ENCODE measurements around the gene AURKAIP1. TPM values are rescaled to one million over a fixed set of nuclear protein-coding genes. Genes with fewer than 3 reads are reported as not detected.
A peak's percentile ranks its signal among the peaks of the same experiment; 100 is the strongest.

AURKAIP1 gene
- total and polyA plus RNA-seq, 9 donors, result 6.0 to 94.0 (median 73.2) TPM

DNA sequence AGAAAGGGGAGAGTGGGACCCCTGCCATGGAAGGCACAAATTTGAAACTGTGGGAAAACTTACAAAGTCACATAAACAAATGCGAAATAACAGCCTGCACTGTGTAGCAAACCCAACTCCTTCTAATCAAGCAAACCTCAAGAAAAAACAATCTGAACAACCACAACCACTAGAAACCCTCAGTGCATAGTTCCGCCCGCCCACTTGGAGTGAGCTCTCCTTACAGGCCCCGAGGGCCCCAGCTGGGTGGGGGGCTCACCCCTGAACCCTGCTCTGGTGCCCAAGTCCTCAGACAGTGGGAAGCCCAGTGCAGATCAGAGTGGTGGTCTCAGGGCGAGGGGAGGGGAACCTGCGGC lies 15.7 kb downstream of the AURKAIP1 start:
- intact Hi-C loops (cut with DNase I), result no loop called here
- Histone ChIP-seq H3K4me1 (ENCODE audit: insufficient read depth) (peaks cover 12% of the 10 kb centered on the region), H3K9me3 (no peaks in the 10 kb centered on the region), H3K27me3 (no peaks in the 10 kb centered on the region), H3K27ac (peak overlapping the region; percentile 88 to 92), H3K4me3 (no peak overlapping the region), H3K36me3 (no peaks in the 10 kb centered on the region)
- TF ChIP-seq EP300 (IDR thresholded peaks at IDR 0.05) (no peak), POLR2A (IDR thresholded peaks at IDR 0.05) (no peak)
- TF ChIP-seq, protein P1, sequence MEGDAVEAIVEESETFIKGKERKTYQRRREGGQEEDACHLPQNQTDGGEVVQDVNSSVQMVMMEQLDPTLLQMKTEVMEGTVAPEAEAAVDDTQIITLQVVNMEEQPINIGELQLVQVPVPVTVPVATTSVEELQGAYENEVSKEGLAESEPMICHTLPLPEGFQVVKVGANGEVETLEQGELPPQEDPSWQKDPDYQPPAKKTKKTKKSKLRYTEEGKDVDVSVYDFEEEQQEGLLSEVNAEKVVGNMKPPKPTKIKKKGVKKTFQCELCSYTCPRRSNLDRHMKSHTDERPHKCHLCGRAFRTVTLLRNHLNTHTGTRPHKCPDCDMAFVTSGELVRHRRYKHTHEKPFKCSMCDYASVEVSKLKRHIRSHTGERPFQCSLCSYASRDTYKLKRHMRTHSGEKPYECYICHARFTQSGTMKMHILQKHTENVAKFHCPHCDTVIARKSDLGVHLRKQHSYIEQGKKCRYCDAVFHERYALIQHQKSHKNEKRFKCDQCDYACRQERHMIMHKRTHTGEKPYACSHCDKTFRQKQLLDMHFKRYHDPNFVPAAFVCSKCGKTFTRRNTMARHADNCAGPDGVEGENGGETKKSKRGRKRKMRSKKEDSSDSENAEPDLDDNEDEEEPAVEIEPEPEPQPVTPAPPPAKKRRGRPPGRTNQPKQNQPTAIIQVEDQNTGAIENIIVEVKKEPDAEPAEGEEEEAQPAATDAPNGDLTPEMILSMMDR (IDR thresholded peaks at IDR 0.05), result no peak
- 31 to 42% (median 41%) methylated on average over 6 of the region's 6 CpGs for WGBS, 3 donors
- peak in 2 of 5 donors; percentile 39 to 61 for DNase-seq

DNA sequence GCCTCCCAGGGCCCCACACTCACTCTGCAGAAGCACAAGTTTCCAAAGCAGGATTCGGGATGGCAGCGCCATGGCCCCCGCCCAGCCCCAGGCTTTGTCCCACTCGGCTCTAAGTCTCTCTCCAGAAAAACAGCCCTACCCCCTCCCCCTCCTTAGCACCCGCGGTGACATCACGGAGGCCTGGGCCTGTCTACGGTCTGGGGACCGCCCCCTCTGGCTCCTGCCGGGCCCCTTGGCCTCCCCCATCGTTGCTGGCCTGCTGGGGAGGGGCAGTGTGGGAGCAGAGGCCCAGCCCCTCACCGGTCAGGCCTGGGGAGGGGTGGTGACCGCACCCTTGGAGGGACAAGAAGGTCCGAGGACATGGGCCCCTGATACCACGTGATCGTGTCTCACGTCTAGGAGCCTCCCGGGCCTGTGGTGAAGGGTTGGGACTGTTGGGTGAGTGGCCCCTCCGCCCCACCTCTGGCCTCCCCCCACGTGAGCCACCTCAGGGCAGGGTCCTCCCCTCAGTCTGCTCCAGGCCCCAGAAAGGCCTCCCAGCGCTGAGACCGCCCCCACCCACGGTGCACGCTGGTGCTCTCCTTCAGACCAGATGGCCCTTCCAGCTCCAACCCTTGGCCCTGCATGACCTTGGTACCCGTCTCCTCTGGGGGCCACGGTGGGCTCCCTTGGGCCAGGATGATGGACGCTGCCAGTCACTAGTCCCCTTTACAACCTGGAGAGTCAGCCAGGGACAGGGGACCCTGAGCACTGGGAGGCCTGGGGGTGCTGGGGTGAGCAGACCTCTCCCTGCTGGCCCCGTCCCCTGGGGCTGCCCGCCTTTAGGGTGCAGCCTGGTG lies 16.4 kb downstream of the AURKAIP1 start, which contains the start of gene MXRA8:
TSS of gene MXRA8 (minus strand) at position 123 of the 839 bp plus-strand sequence. CDS start at position 72, 51 bp downstream.
- intact Hi-C loops (cut with DNase I), result no loop called here
- TF ChIP-seq, protein P1 (IDR thresholded peaks at IDR 0.05), result no peak
- TF ChIP-seq POLR2A (IDR thresholded peaks at IDR 0.05) (no peak), EP300 (IDR thresholded peaks at IDR 0.05) (no peak)
- Histone ChIP-seq H3K36me3 (no peaks in the 10 kb centered on the region), H3K27me3 (no peaks in the 10 kb centered on the region), H3K4me3 (peak within 1 kb of the TSS; percentile 52), H3K4me1 (ENCODE audit: insufficient read depth) (peaks cover 12% of the 10 kb centered on the region), H3K27ac (peak within 1 kb of the TSS; percentile 88 to 92), H3K9me3 (no peaks in the 10 kb centered on the region)
- WGBS, 3 donors, result 10 to 12% (median 12%) methylated on average over 23 to 29 of the region's 29 CpGs
- DNase-seq, result peak; percentile 83 to 91 (median 87)

DNA sequence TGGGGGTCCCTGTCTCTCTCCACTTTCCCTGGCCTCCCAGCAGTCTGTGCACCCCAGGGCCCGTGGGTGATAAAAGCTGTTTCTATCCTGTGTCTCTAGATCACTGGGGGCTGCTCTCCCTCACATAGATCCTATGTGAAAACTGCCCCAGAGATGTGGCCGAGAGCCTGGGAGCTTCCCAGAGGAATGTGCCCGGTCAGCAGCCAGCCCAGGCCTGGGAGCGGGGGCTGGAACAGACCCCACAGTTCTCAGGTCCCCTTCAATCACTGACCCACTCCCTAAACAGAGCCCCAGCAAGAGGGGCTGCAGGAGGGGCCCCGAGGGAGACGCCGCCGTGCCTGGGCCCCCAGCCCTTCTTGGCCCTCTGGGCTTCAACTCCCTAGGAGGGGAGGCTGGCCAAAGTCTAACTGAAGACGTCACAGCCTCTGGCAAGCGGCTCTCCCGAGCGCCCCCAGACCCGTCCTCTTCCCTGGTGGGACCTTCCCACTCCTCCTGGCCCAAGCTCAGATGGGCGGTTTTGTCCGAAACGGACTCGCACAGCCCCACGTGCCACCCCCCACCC lies 17.1 kb downstream of the AURKAIP1 start:
- Histone ChIP-seq H3K9me3 (no peaks in the 10 kb centered on the region), H3K4me3 (peak overlapping the region; percentile 52), H3K27ac (peak overlapping the region; percentile 88 to 92), H3K27me3 (no peaks in the 10 kb centered on the region), H3K4me1 (ENCODE audit: insufficient read depth) (peaks cover 12% of the 10 kb centered on the region), H3K36me3 (no peaks in the 10 kb centered on the region)
- intact Hi-C loops (cut with DNase I), result no loop called here
- TF ChIP-seq, protein P1 (IDR thresholded peaks at IDR 0.05), result no peak
- TF ChIP-seq POLR2A (IDR thresholded peaks at IDR 0.05) (no peak), EP300 (IDR thresholded peaks at IDR 0.05) (no peak)
- WGBS, 3 donors, result 3 to 5% (median 3%) methylated on average over 18 of the region's 18 CpGs
- DNase-seq, result peak in 2 of 5 donors; percentile 40 to 67

DNA sequence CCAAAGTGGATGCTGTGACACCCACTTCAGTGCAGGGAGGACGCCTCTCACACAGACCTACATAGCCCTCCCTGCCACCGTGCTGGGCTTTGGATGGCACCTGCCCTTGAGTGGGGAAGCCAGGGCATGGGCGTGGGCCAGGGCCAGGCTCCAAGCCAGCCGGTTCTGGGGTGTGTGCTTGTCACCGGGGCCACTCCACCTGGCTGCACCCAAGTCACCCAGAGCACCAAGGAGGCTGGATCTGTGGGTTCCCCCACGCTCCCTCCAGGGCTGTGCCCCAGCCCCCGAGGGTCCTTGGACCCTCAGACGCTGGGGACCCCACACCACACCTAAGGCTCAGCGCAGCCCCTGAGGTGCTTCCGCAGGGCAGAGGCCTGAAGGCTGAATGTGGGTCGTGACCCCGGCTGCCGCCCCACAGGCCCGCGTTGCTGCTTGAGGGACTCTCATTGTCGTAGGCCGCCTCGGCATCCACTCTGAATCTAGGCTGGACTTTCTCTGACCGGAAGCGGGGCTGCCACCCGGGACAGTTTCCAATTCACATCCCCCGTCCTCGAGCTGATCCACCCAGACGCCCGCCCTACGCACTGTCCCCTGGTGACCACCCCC lies 18.1 kb downstream of the AURKAIP1 start:
- DNase-seq, result peak in 2 of 5 donors; percentile 49 to 55
- WGBS, 3 donors, result 13 to 24% (median 17%) methylated on average over 19 to 26 of the region's 26 CpGs
- intact Hi-C loops (cut with DNase I), result no loop called here
- H3K9me3 ChIP-seq, result no peaks in the 10 kb centered on the region
- no peaks in the 10 kb centered on the region for H3K36me3 ChIP-seq
- H3K27ac ChIP-seq, result peak overlapping the region; percentile 88 to 92
- no peaks in the 10 kb centered on the region for H3K27me3 ChIP-seq
- H3K4me1 ChIP-seq (ENCODE audit: insufficient read depth), result peaks cover 12% of the 10 kb centered on the region
- H3K4me3 ChIP-seq, result peak overlapping the region; percentile 52
- no peak for TF ChIP-seq EP300 (IDR thresholded peaks at IDR 0.05)
- TF ChIP-seq, protein P1 (IDR thresholded peaks at IDR 0.05), result no peak
- TF ChIP-seq POLR2A (IDR thresholded peaks at IDR 0.05), result no peak

Data from ovary (tissue), 9 donors.